SK-N-SH (cell line): Measurements from ENCODE around the gene STAT1.

Experiments used
- CTCF ChIP-seq: fragments of 200-600 bp; sonication (generic); IDR thresholded peaks from 2 replicates; pipeline ENCODE4 v1.6.1; 2017; ENCODE audit warnings: antibody characterized with exemption, mild to moderate bottlenecking, moderate library complexity
- GABPA ChIP-seq: IDR thresholded peaks from 2 replicates; pipeline ENCODE4 v1.4.0; 2012; ENCODE audit warnings: low read depth, mild to moderate bottlenecking
- NFIC ChIP-seq: IDR thresholded peaks from 2 replicates; pipeline ENCODE4 v1.4.0; 2012; ENCODE audit warnings: borderline replicate concordance
- RAD21 ChIP-seq: IDR thresholded peaks from 2 replicates; pipeline ENCODE4 v1.6.1; 2012; ENCODE audit warnings: mild to moderate bottlenecking, low read length
- RXRA ChIP-seq: IDR thresholded peaks from 2 replicates; pipeline ENCODE4 v1.4.0; 2012; ENCODE audit warnings: low read depth, mild to moderate bottlenecking, borderline replicate concordance
- SMC3 ChIP-seq: IDR thresholded peaks from 2 replicates; pipeline ENCODE4 v1.6.1; 2012; ENCODE audit warnings: low read depth, low read length, improper control_type of control experiment
- TEAD4 ChIP-seq: IDR thresholded peaks from 2 replicates; pipeline ENCODE4 v1.4.0; 2012; ENCODE audit warnings: mild to moderate bottlenecking, borderline replicate concordance; ENCODE audit not compliant: insufficient read depth
- TF ChIP-seq, protein P1 (sequence below): IDR thresholded peaks from 2 replicates; pipeline ENCODE4 v1.6.1; 2012; ENCODE audit warnings: mild to moderate bottlenecking, low read depth, low read length, moderate library complexity

DNA sequence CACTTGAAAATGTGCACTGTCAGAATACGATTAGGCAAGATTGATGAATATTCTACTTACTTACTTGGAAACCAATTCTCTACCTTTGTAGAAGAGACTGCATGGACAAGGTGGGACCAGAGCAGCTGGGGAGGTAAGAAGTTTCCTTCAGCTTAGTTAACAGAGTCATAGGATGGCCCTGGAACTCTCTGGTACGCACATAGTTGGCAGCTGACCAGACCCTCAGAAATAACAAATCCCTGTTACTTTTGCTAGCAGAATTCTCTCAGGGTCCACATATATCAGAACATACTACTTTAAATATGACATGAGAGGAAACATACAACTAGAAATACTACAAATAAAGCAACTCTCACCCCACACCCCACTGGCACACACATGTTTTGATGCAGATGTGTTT is 24.8 kb upstream of the STAT1 start:
- no peak for TF ChIP-seq CTCF
- TF ChIP-seq SMC3: no peak
- no peak for TF ChIP-seq TEAD4
- TF ChIP-seq GABPA: no peak
- TF ChIP-seq RXRA: no peak
- TF ChIP-seq RAD21: no peak
- TF ChIP-seq NFIC: no peak
- TF ChIP-seq, protein P1, sequence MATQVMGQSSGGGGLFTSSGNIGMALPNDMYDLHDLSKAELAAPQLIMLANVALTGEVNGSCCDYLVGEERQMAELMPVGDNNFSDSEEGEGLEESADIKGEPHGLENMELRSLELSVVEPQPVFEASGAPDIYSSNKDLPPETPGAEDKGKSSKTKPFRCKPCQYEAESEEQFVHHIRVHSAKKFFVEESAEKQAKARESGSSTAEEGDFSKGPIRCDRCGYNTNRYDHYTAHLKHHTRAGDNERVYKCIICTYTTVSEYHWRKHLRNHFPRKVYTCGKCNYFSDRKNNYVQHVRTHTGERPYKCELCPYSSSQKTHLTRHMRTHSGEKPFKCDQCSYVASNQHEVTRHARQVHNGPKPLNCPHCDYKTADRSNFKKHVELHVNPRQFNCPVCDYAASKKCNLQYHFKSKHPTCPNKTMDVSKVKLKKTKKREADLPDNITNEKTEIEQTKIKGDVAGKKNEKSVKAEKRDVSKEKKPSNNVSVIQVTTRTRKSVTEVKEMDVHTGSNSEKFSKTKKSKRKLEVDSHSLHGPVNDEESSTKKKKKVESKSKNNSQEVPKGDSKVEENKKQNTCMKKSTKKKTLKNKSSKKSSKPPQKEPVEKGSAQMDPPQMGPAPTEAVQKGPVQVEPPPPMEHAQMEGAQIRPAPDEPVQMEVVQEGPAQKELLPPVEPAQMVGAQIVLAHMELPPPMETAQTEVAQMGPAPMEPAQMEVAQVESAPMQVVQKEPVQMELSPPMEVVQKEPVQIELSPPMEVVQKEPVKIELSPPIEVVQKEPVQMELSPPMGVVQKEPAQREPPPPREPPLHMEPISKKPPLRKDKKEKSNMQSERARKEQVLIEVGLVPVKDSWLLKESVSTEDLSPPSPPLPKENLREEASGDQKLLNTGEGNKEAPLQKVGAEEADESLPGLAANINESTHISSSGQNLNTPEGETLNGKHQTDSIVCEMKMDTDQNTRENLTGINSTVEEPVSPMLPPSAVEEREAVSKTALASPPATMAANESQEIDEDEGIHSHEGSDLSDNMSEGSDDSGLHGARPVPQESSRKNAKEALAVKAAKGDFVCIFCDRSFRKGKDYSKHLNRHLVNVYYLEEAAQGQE: no peak
